Stimulated activated CD4-positive, alpha-beta T cell treated with anti-CD3 and anti-CD28 coated beads, Interleukin-12 subunit alpha, Interleukin-12 subunit beta, amount 100 ng/mL, for 24 hours (primary cell): ENCODE data around the gene HOTAIR.

Experiments
- DNase-seq, 2 experiments: peaks; one replicate each; pipeline ENCODE4 v3.0.0-alpha.2; 2020; ENCODE audit warnings: low read depth in 2 of 2

The HOTAIR gene

DNA sequence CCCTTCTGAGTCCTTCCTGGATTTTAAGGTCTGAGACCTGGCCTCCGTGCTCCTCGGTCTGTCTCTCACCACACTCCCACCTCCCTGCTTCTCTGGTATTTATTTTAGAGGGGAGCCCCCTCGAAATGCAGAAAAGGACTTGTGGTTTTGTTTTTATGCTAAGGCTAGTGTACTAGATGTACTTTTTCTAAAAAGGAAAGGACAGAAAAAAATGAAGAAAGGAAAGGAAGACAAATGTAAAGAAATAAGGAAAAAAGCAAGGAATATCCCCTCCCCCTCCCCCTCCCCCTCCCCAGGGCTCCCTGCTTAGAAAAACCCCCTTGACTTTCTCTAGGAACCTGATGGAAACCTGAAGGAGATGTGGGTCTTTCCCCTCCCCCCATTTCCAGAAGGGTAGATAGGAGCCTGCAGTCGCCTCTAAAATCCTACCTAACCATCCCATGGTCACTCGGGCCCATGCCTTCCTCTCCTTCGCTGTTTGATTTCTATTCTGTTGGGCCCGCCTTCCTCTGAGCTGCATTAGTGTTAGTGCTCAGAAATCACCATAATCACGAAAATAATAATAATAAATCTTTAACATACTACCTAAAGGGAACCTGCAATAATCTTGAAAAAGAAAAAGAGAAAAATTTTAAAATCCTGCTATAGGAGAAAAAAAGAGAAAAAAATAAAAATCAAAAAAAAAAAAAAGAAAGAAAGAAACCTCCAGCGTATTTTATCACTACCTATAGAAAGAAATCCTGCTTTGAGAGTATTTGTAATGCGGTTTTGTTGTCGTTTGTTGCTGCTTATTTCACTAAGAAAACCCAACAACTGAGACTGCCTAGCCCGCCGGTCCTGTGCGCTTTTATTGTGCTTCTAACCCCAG lies 37.1 kb upstream of the HOTAIR start:
- no peak for DNase-seq

DNA sequence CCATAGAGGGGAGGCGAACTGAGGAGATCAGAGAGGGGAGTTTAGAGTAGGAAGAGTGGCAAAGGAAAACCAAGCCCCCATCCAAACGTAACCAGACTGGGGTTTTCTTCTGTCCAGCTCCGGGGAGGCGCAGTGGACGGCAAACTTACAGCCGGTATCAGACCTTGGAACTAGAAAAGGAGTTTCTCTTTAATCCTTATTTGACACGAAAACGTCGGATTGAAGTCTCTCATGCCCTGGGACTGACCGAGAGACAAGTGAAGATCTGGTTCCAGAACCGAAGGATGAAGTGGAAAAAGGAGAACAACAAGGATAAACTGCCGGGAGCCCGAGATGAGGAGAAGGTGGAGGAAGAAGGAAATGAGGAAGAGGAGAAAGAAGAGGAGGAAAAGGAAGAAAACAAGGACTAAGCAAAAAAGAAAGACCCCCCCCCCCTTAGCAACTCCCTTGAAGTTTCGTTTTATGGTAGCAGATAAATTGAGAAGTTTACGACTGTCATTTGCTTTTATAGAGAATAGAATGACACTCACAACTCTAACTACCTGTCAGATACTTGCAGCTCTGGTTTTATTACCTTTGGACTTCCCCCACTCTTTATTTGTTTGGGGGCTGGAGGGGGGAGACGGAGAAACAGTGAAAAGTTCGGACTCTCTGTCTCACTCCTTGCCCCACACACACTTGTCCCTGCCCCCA lies 36.4 kb upstream of the HOTAIR start:
- no peak for DNase-seq

DNA sequence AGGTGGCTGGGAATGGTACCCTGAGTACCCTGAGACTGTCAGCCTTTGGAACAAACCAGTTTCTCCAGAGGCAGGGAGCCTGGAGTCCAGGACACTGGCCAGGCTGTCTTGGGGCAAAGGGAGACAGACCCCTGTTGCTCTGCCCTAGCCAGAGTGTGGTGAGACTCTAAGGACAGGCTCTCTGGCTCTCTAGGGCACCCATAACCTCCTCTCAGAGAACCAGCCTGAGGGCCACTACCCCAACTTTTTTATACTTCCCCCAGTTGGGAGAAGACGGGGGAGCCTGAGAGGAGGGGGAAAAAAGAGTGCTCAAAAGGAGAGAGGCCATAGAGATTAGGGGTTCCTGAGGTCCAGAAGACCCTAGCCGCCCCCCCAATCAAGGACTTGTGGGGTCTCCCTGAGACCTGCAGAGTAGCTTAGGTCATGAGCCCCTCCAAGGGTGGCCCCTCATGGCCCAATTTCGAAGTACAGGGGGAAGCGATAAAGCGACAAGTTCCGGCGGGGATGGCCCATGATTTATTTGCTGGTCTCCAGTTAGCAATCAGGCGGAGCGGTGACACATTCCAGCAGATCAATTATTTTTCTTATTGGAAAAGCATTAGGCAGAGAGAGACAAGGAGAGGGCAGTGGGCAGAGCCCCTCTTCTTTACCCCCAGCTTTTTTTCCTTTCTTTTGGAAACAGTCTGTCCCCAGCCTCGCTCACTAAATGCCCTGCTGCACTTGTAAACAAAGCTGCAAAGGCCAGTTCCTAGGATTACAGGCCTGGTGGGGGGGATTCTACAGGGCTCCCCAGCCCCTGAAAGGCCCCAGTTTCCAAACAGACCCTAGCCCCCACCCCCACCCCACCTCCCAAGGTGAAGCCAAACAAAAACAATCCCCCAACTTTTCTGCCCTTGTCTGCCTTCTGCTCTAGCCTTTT lies 35.6 kb upstream of the HOTAIR start:
- no peak for DNase-seq

DNA sequence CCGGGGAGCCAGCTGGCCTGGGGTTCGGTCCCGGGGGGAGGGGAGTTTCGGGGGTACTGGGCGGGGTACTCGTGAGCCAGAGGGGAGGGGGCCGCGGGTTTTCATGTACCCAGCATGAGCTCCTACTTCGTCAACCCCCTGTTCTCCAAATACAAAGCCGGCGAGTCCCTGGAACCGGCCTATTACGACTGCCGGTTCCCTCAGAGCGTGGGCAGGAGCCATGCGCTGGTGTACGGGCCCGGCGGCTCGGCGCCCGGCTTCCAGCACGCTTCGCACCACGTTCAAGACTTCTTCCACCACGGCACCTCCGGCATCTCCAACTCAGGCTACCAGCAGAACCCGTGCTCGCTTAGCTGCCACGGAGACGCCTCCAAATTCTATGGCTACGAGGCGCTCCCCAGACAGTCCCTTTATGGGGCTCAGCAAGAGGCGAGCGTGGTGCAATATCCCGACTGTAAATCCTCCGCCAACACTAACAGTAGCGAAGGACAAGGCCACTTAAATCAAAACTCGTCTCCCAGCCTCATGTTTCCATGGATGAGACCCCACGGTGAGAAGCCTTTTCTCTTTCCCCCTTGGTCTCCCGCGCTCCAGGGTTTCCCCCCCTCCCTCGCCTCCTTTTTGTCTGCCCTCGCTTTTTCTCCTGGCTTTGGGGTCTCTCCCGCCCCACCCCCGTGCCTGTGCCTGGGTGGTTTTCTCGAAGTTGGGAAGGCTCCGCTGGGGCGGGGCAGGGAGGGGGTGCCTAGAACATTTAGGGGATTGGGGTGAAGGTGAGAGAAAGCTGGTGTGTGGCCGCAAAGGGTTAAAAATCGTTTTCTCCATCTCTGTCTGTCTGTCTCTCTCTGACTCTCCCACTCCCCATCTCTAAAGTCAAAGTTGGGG lies 34.7 kb upstream of the HOTAIR start:
- DNase-seq, result no peak

DNA sequence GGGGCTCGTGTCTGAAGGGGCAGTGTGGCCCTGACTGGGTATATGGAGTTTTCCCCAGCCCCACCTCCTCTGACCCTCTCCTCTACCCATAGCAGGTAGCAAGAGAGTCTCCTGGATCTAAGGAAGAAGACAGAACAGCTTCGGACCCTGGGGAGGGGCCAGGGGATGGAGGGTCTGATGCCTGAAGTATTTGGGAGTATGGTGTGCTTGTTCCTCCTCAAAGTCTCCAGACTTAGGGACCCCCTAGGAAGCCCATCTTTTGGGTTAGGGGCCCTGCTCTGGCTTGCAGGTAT lies 33.5 kb upstream of the HOTAIR start:
- DNase-seq, result no peak

DNA sequence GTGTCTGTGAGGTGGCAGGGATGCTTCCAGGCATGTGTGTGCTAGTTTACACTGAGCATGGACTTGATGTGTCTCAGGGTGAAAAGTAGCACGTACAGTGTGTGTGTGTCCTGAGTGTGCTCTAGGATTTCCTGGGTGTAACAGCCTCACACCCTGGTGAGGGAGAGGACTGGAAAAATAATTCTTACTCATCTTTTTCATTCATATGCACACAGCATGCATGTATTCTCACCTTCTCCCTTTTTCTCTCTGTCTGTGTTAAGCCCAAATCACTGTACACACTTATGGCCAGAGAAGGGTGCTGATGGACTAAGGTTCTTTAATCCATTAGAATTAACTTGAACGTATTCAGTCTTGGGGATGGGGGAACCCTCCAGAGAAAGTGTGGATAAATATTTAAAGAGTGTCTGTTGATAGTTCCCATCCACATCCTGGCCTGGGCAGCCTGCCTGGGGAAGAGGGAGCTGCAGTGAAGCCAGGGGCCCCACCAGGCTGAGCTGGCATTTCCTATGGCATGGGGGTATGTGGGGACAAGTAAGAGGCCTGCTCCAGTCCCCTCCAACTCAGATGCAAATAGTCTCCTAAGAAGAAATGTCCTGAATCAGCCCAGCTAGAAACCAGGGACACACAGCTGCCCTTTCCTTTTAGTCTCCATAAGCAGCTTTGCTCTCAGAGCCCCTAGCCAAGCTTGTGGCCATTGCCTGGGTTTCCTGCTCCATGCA lies 32.9 kb upstream of the HOTAIR start:
- no peak for DNase-seq

DNA sequence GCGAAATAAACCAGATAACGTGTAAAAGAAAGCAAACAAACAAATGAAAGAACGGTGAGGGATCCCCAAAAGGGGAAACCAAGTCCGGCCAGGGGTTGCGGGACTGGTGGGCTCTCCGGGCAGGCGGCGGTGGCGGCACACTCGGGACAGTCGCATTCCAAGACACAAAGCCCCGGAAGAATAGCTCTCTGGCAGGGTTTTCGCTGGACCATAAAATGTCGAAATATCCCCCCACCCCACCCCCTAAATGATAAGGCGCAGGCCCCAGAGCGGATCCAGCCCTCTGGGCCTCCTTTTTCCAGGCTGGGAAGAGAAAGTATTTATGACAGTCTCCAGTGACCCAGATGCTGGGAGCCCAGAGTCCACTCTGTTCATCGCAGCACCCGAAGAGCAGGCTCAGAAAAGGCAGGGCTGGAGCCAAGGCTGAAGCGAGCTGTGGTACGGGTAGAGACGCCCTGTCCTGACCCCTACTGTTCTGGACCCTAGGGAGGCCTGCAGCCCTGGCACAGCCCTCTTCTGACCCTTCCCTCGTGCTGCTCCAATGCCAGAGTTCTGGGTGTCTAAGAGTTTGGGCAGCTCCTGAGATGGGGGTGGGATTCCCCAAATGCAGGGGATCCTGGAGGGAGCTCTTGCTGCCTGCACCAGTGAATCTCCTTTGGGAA lies 31.9 kb upstream of the HOTAIR start:
- DNase-seq, result no peak

DNA sequence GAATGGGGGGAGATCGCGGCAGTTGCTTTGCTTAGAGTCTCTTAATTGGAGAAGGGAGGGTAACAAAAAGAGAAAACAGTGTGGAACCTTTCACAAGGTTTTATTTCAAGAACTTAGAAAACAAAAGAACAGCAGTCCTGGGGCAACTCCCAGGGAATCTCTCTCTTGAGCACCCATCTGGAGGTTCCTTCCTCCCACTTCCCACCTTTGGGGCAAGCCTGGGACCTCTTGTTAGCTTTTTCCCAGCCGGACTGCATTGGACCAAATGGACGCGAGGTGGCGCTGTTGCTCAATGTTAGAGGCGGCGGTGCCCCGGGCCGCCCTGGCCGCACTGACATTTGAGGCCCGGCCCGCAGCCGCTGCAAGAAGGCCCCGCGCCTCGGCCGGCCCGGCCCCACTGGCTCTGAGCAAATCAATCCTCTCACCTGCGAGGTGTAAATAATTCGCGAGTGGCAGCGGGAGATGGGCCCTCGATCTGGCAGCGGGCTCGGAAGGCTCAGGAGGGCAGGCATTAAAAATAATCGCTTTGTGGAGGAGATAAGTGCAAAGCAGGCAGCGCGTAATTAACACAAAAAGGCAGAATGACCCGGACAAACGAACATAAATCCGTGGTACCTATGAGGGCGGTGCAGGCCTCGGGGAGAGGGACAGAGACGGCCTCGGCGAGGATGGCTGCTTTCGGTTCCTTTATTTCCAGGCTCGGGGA lies 31.3 kb upstream of the HOTAIR start:
- peak; percentile 67 to 83 for DNase-seq

DNA sequence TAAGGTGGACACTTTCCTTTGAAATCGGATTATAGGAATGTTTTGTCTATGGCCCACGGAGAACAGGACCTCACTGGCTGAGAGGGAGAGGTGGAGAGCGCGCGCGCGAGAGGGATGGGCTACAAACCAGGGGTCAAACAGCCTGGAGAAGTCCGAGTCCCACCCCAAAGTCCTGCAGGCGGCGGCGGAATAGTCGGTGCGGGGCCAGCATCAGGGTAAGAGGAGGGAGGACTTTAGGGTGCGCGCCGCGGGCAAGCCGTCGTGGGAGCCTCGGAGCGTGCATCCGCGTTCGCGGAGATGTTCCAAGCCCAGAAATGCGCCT lies 30.7 kb upstream of the HOTAIR start:
- DNase-seq, result no peak

DNA sequence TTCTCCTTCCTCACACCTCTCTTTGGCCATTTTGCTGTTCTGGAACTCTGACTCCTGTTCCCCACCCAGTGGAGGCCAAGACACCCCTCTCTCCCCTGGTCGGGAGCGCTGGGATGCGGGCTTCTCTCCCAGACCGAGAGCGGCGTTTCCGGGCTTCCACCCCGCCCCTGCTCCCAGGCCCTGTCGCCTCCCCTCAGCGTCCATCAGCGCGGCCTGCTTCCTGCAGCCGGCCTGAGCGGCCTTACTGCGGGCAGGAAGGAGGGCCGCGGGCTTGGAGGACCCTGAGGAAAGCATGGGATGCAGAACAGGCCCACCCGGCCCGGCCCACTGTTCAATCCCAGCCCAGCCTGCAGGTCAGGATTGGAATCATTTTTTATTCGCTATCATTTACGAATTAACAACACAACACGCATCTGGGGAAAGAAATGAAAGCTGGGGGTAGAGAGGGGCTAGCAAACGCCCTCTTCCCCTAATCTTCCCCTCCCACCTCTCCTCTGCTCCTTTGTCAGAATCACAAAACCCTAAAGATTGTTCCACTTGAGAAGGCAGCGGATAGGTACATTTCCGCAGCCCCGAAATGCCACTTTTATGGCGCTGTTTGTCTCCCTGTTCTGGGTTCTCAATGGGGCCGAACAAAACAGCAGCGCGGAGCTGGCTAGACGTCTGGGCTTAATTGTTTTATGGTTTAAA lies 30.2 kb upstream of the HOTAIR start:
- DNase-seq, result no peak

DNA sequence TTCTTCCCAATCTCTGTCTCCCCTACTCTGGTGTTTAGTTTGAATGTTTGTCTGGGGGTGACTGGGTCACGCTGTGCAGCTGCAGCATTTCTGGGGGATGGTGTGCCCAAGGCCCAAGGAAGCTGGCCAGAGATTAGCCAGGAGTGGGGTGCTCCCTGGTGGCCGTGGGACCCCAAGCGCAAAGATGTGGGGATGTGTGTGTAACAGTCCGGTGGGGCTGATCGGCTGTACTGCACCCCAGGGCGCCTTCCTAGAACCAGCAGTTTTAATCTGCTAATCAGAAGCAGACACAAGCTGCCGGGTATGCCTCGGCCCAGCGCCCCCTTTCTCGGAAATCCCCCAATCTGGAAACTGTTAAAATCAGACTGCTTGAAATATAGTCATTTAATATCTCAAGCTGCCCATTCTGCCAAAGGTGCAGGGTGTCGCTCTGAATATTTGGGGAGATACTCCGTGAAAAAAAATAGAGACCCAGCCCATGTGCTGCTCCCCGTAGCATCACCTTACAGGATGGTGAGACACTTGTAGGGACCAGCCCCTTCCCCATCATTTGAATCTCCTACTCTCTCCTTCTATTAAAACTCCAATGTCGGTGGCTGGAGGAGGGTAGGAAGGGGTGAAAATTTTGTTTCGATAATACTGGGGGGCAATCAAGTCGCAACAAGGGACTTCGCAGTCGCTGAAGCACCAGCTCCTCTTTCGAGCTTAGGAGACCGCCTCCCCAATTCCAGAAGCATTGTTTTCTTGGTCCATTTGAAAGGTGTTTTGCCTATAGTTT lies 29.5 kb upstream of the HOTAIR start:
- DNase-seq, result no peak

DNA sequence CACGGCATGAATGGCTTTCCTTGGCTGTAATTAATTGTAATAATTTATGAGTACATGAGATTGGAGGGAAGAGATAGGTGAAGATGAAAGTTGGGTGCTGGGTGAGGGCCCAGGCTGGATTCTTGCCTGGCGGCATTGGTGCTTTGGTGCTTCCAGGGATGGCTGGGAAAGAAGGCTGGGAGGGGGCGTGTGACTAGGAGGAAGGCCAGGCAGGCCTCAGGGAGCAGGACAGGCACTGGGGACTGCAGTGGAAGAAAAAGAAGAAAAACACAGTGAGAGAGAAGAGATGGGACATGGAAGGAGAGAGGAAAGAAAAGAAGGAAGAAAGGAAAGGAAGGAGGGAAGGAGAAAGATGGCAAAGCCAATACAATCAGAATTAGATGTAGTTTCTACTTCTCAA lies 28.9 kb upstream of the HOTAIR start:
- no peak for DNase-seq

DNA sequence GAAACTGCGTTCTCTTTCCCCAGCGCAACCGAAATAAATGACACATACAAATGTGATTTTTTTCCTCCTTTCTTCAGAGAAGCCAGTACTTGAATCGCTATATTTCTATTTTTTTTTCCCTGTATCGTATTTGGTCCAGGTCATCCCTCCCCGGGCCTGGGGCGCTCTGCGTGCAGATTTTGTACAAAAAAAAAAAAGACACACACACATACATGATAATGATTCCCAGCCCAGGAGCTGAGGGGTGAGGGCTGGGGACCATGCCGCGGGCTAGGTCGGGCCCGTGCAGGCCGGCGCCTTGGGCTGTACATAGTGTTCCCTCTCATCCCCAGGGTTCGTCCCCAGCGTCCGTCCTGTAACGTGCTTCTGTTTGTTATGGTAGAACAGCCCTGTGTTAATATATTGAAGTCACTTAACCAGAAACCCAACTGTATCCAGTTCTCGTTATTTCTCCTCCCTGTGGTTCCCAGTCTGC lies 28.2 kb upstream of the HOTAIR start:
- no peak for DNase-seq

DNA sequence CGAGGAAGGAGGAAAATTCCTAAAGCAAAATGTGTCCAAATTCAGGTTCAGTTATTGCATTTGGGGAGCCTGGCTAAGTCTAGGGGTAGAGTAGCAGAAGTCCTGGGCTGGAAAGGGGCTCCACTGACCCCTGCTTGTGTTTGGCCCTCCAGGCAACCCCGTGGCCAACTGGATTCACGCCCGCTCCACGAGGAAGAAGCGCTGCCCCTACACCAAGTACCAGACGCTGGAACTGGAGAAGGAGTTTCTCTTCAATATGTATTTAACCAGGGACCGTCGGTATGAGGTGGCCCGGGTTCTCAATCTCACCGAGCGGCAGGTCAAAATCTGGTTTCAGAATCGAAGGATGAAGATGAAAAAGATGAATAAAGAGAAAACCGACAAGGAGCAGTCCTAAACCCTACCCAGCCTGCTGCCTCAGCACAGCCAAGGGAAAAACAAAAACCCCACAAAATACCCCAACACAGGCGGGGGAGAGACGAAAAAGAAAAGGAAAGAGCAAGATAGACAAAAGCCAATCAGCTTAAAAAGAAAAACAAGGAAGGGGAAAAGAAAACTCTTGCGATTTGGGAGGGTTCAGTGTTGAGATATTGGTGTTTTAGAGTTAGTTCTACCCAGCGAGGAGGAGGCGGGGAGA lies 27.6 kb upstream of the HOTAIR start:
- DNase-seq, result no peak

DNA sequence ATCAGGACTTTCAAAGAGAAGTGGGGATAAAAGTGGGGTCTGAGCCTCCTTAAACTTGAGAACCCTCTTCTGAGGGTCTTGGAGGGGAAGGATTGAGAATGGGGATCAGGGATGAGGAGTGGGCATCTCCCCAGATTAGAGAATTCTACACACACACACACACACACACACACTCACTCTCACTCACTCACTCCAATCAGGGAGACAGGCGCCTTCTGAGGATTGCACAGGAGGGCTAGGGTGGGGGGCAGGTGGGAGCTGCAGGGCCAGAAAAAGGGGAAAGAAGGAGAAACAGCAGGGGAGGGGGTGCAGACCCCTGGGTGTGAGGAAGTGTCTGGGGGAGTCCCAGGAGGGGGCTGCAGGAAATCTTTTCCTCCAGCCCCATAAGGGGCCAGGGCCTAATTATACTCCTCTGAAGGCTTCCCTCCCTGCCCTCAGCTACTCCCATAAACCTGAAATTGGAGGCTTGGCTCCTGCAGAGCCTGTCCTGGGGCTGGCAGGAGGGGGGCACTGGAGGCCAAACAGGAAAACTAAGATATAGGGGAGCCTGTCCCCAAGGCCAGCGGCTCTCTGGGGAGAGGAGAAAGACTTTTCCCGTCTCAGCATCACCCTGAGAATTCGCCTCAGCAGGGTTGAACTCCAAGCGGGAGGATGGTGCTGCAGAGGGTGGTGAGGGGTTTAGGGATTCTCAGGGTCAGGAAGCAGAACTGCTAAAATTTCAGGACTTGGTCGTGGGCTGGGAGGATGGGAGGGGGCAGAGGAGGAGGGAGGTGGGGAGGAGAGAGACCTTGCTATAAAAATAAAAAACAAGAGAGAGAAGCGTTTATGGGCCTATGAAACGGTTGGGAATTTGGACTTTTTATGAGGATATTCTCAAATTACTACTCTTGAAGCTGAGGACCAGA lies 26.8 kb upstream of the HOTAIR start:
- no peak for DNase-seq
